ENCODE data around the gene MYO1D.

GRCh38 chr17:32460054-32460453 lies 416.9 kb downstream of the MYO1D start:
- TF ChIP-seq CTCF (IDR thresholded peaks at IDR 0.05) (no peak), EP300 (IDR thresholded peaks at IDR 0.05) (no peak), POLR2A (IDR thresholded peaks at IDR 0.05) (no peak)
